ENCODE results near the gene MXRA8. TPM values are rescaled to one million over a fixed set of nuclear protein-coding genes. Genes with fewer than 3 reads are reported as not detected.

The MXRA8 gene
- total RNA-seq, 3 donors from 2014 or later = 6.8 to 62.1 (median 20.8) TPM

GRCh38 chr1:1303736-1304135 is 54.6 kb downstream of the MXRA8 start:
- no peaks in the 10 kb centered on the region for H3K36me3 ChIP-seq (ENCODE audit: low read depth)
- no peaks in the 10 kb centered on the region for H3K9me3 ChIP-seq
- no peak for TF ChIP-seq CTCF (IDR thresholded peaks at IDR 0.05)
- intact Hi-C loops (cut with DNase I, micrococcal nuclease) = no loop called here
- no peak for DNase-seq
- peaks cover 28% of the 10 kb centered on the region for H3K4me1 ChIP-seq (ENCODE audit: low read depth)
- no peak overlapping the region for H3K4me3 ChIP-seq
- ATAC-seq = no peak

GRCh38 chr1:1302951-1303509 is 55.3 kb downstream of the MXRA8 start:
- H3K4me3 ChIP-seq = no peak overlapping the region
- ATAC-seq (no peak), DNase-seq (no peak)
- H3K36me3 ChIP-seq (ENCODE audit: low read depth) = no peaks in the 10 kb centered on the region
- peaks cover 28% of the 10 kb centered on the region for H3K4me1 ChIP-seq (ENCODE audit: low read depth)
- no peak for TF ChIP-seq CTCF (IDR thresholded peaks at IDR 0.05)
- intact Hi-C loops (cut with DNase I, micrococcal nuclease) = no loop called here
- no peaks in the 10 kb centered on the region for H3K9me3 ChIP-seq

Small RNA genes within 50 kb of the gene (microRNA-seq; reads per million reads assigned to microRNA genes)
- gene MIR6727 = not detected
- gene MIR6808 = not detected

Other genes with a start within 250 kb of the MXRA8 start
- 10 to 100 TPM; 18.4 to 25.3 (median 24.0) TPM for gene C1orf159, start 242.5 kb downstream of the MXRA8 start, total RNA-seq
- gene TTLL10, start 184.7 kb downstream of the MXRA8 start, total RNA-seq = 1 to 10 TPM in 2 of 3 donors, under 1 TPM in 1; 0.32 to 4.4 (median 1.8) TPM
- 1 to 10 TPM; 1.6 to 2.2 (median 2.2) TPM for gene TNFRSF18, start 152.0 kb downstream of the MXRA8 start, total RNA-seq
- gene TNFRSF4, start 144.4 kb downstream of the MXRA8 start, total RNA-seq = 1 to 10 TPM in 1 of 3 donors, under 1 TPM in 2; 0.69 to 1.2 (median 0.80) TPM
- 100 to 1,000 TPM; 169 to 257 (median 226) TPM for gene SDF4, start 126.6 kb downstream of the MXRA8 start, total RNA-seq
- 10 to 100 TPM in 1 of 3 donors, 1 to 10 TPM in 2; 7.3 to 12.5 (median 9.0) TPM for gene B3GALT6, start 126.3 kb downstream of the MXRA8 start, total RNA-seq
- gene C1QTNF12, start 111.8 kb downstream of the MXRA8 start, total RNA-seq = 10 to 100 TPM; 21.5 to 54.0 (median 36.5) TPM
- 10 to 100 TPM; 49.8 to 65.8 (median 61.1) TPM for gene UBE2J2, start 84.7 kb downstream of the MXRA8 start, total RNA-seq
- 1 to 10 TPM; 3.5 to 5.4 (median 4.5) TPM for gene SCNN1D, start 78.1 kb downstream of the MXRA8 start, total RNA-seq
- 10 to 100 TPM; 42.1 to 76.9 (median 44.8) TPM for gene ACAP3, start 50.6 kb downstream of the MXRA8 start, total RNA-seq
- 10 to 100 TPM; 12.4 to 15.9 (median 15.4) TPM for gene PUSL1, start 50.0 kb downstream of the MXRA8 start, total RNA-seq
- 100 to 1,000 TPM in 1 of 3 donors, 10 to 100 TPM in 2; 89.9 to 127 (median 95.5) TPM for gene INTS11, start 33.9 kb downstream of the MXRA8 start, total RNA-seq
- 10 to 100 TPM; 41.2 to 77.9 (median 55.5) TPM for gene CPTP, start 33.8 kb downstream of the MXRA8 start, total RNA-seq
- 1 to 10 TPM in 1 of 3 donors, under 1 TPM in 2; 0.57 to 1.1 (median 0.96) TPM for gene TAS1R3, start 27.3 kb downstream of the MXRA8 start, total RNA-seq
- 10 to 100 TPM; 51.7 to 95.3 (median 73.1) TPM for gene DVL1, start 9.1 kb downstream of the MXRA8 start, total RNA-seq
- gene AURKAIP1, start 16.7 kb upstream of the MXRA8 start, total RNA-seq = 100 to 1,000 TPM; 150 to 180 (median 177) TPM
- 100 to 1,000 TPM; 123 to 172 (median 151) TPM for gene CCNL2, start 40.8 kb upstream of the MXRA8 start, total RNA-seq
- 100 to 1,000 TPM in 2 of 3 donors, 10 to 100 TPM in 1; 75.7 to 106 (median 105) TPM for gene MRPL20, start 48.7 kb upstream of the MXRA8 start, total RNA-seq
- 10 to 100 TPM in 1 of 3 donors, 1 to 10 TPM in 1, under 1 TPM in 1; 0.81 to 11.3 (median 1.9) TPM for gene ANKRD65, start 62.7 kb upstream of the MXRA8 start, total RNA-seq
- gene VWA1, start 77.1 kb upstream of the MXRA8 start, total RNA-seq = 10 to 100 TPM; 38.5 to 89.4 (median 74.3) TPM
- gene ATAD3C, start 91.1 kb upstream of the MXRA8 start, total RNA-seq = 1 to 10 TPM in 1 of 3 donors, under 1 TPM in 2; 0.35 to 1.4 (median 0.55) TPM
- 10 to 100 TPM; 22.8 to 30.9 (median 25.4) TPM for gene ATAD3B, start 113.2 kb upstream of the MXRA8 start, total RNA-seq
- gene ATAD3A, start 153.6 kb upstream of the MXRA8 start, total RNA-seq = 10 to 100 TPM; 18.8 to 35.1 (median 20.8) TPM
- gene TMEM240, start 182.1 kb upstream of the MXRA8 start, total RNA-seq = 10 to 100 TPM in 1 of 3 donors, 1 to 10 TPM in 1, not detected in 1; 1.5 to 12.2 TPM
- gene SSU72, start 216.3 kb upstream of the MXRA8 start, total RNA-seq = 100 to 1,000 TPM; 117 to 123 (median 120) TPM
- 1 to 10 TPM; 1.2 to 3.2 (median 3.1) TPM for gene FNDC10, start 241.6 kb upstream of the MXRA8 start, total RNA-seq

All from mucosa of descending colon (tissue), 3 donors.